HCT116 (cell line): ENCODE data around the gene ENPP6. TPM values are rescaled to one million over a fixed set of nuclear protein-coding genes. Genes with fewer than 3 reads are reported as not detected.

ENCODE experiments used
- ATAC-seq: fragments of 200-7000 bp; cut with Tn5 transposase; 2 replicates; pipeline ENCODE4 v1.9.1; 2020; ENCODE audit warnings: mild to moderate bottlenecking, moderate library complexity
- BruUV-seq: library from RNA; stranded (reverse); fragments of 400-500 nt; replicated peaks from 2 replicates; lab custom pipeline; 2021; lab: Mats Ljungman, UMichigan
- CTCF ChIA-PET: fragments of 300-600 bp; sonication (Branson Sonifier 250); formaldehyde crosslinking; loops from one replicate; lab custom pipeline; 2021; ENCODE audit warnings: antibody characterized with exemption; lab: Charles Lee
- POLR2A ChIA-PET: fragments of 300-600, 350-600 bp; sonication (Branson Sonifier 250); formaldehyde crosslinking; loops from one replicate; lab custom pipeline; 2021; ENCODE audit warnings: antibody characterized with exemption; lab: Charles Lee
- RAD21 ChIA-PET, 2 experiments: fragments of 300-600 bp; sonication (Branson Sonifier 250); formaldehyde crosslinking; loops; one replicate each; lab custom pipeline; 2023; ENCODE audit warnings: low total read pairs in 2 of 2; ENCODE audit not compliant: uncharacterized antibody in 2 of 2, unreplicated experiment in 2 of 2, low non-redundant PET in 1 of 2; lab: Charles Lee
- DNase-seq: peaks from one replicate; pipeline ENCODE4 v3.0.0-alpha.2; 2010; ENCODE audit warnings: low read depth, low spot score
- H2AFZ ChIP-seq: fragments of 200-600 bp; shearing (Covaris generic), sonication (generic); 2 replicates; pipeline ENCODE4 v1.6.1; 2017; ENCODE audit warnings: low read depth, mixed run types, mixed read lengths, antibody characterized with exemption, low read length; ENCODE audit not compliant: poor library complexity, severe bottlenecking
- H3K27ac ChIP-seq: 2 replicates; pipeline ENCODE4 v1.5.1; 2012; ENCODE audit warnings: low read depth, low read length
- H3K27me3 ChIP-seq: fragments of 200-600 bp; sonication (generic); 2 replicates; pipeline ENCODE4 v1.6.1; 2016; ENCODE audit warnings: mixed run types, low read length, mixed read lengths; ENCODE audit not compliant: insufficient read depth
- H3K36me3 ChIP-seq, 2 experiments: fragments of 200-500 bp in 1 of 2; fragments of 200-600 bp in 1 of 2; sonication (Bioruptor generic) in 1 of 2; sonication (generic) in 1 of 2; 2 replicates each; pipeline versions ENCODE4 v1.5.1 to v1.6.1; 2014 to 2016; ENCODE audit warnings: low read length in 2 of 2, inconsistent platforms in 1 of 2, mixed read lengths in 1 of 2, mixed run types in 1 of 2; ENCODE audit not compliant: insufficient read depth in 2 of 2, control insufficient read depth in 1 of 2
- H3K4me1 ChIP-seq, 2 experiments: fragments of 200-600 bp in 1 of 2; sonication (generic) in 1 of 2; 2 replicates each; pipeline versions ENCODE4 v1.5.1 to v1.6.1; 2012 to 2017; ENCODE audit warnings: low read length in 2 of 2, inconsistent platforms in 1 of 2, mild to moderate bottlenecking in 1 of 2, mixed read lengths in 1 of 2, mixed run types in 1 of 2, moderate library complexity in 1 of 2; ENCODE audit not compliant: insufficient read depth in 2 of 2, control insufficient read depth in 1 of 2
- H3K4me2 ChIP-seq: fragments of 200-600 bp; sonication (generic); 2 replicates; pipeline ENCODE4 v1.6.1; 2017; ENCODE audit warnings: mixed run types, low read length, mixed read lengths
- H3K4me3 ChIP-seq, 2 experiments: fragments of 200-600 bp in 1 of 2; sonication (generic) in 1 of 2; replicated peaks in 1 of 2; 2 replicates each; pipeline ENCODE4 v1.5.1; 2011 to 2016; ENCODE audit warnings: low read length in 2 of 2, control low read depth in 1 of 2, low read depth in 1 of 2, mild to moderate bottlenecking in 1 of 2, mixed read lengths in 1 of 2, mixed run types in 1 of 2
- H3K79me2 ChIP-seq: fragments of 200-600 bp; sonication (generic); 2 replicates; pipeline ENCODE4 v1.6.1; 2017; ENCODE audit warnings: mild to moderate bottlenecking, mixed run types, low read length, moderate library complexity, mixed read lengths; ENCODE audit not compliant: insufficient read depth
- H3K9ac ChIP-seq: fragments of 200-600 bp; sonication (generic); 2 replicates; pipeline ENCODE4 v1.6.1; 2016; ENCODE audit warnings: low read length, mixed read lengths
- H3K9me2 ChIP-seq: fragments of 200-600 bp; sonication (generic), shearing (Covaris generic); 2 replicates; pipeline ENCODE4 v1.6.1; 2017; ENCODE audit warnings: mixed run types, mild to moderate bottlenecking, moderate library complexity; ENCODE audit not compliant: insufficient read depth
- H3K9me3 ChIP-seq, 2 experiments: fragments of 200-500 bp in 1 of 2; fragments of 200-600 bp in 1 of 2; sonication (Bioruptor generic) in 1 of 2; sonication (generic) in 1 of 2; 2 replicates each; pipeline ENCODE4 v1.6.1; 2014 to 2017; ENCODE audit warnings: low read length in 2 of 2, mixed read lengths in 2 of 2, inconsistent platforms in 1 of 2, low read depth in 1 of 2, mild to moderate bottlenecking in 1 of 2, mixed run types in 1 of 2, moderate library complexity in 1 of 2; ENCODE audit not compliant: control insufficient read depth in 1 of 2, insufficient read depth in 1 of 2
- H4K20me1 ChIP-seq: fragments of 200-600 bp; sonication (generic), shearing (Covaris generic); 2 replicates; pipeline ENCODE4 v1.6.1; 2017; ENCODE audit warnings: mixed run types, mild to moderate bottlenecking, moderate library complexity; ENCODE audit not compliant: insufficient read depth
- CBX3 ChIP-seq: IDR thresholded peaks from 2 replicates; pipeline ENCODE4 v1.6.1; 2012; ENCODE audit warnings: low read depth
- CEBPB ChIP-seq: IDR thresholded peaks from 2 replicates; pipeline ENCODE4 v1.6.1; 2012; ENCODE audit warnings: low read depth
- ELF1 ChIP-seq: IDR thresholded peaks from 2 replicates; pipeline ENCODE4 v1.6.1; 2012; ENCODE audit warnings: low read depth, borderline replicate concordance
- EZH2phosphoT487 ChIP-seq: fragments of 200-600 bp; IDR thresholded peaks from 2 replicates; pipeline ENCODE4 v1.6.1; 2018; ENCODE audit warnings: antibody characterized with exemption, borderline replicate concordance
- FOSL1 ChIP-seq: IDR thresholded peaks from 2 replicates; pipeline ENCODE4 v1.6.1; 2012; ENCODE audit warnings: low read depth
- JUND ChIP-seq: IDR thresholded peaks from 2 replicates; pipeline ENCODE4 v1.6.1; 2012
- intact Hi-C: fragments of 100-400 bp; cut with micrococcal nuclease; formaldehyde crosslinking; loops from 2 replicates; pipeline ENCODE4 v1.10.0; 2022
- total RNA-seq: library from RNA; stranded (reverse); gene quantifications from one replicate; pipeline ENCODE4 v1.2.1, GENCODE V29; 2021; ENCODE audit not compliant: unreplicated experiment
- TF ChIP-seq, protein P1 (sequence below): IDR thresholded peaks from 2 replicates; pipeline ENCODE4 v1.6.1; 2012; ENCODE audit warnings: low read depth

The ENPP6 gene
- total RNA-seq, 1 experiment from 2014 or later = not detected

DNA sequence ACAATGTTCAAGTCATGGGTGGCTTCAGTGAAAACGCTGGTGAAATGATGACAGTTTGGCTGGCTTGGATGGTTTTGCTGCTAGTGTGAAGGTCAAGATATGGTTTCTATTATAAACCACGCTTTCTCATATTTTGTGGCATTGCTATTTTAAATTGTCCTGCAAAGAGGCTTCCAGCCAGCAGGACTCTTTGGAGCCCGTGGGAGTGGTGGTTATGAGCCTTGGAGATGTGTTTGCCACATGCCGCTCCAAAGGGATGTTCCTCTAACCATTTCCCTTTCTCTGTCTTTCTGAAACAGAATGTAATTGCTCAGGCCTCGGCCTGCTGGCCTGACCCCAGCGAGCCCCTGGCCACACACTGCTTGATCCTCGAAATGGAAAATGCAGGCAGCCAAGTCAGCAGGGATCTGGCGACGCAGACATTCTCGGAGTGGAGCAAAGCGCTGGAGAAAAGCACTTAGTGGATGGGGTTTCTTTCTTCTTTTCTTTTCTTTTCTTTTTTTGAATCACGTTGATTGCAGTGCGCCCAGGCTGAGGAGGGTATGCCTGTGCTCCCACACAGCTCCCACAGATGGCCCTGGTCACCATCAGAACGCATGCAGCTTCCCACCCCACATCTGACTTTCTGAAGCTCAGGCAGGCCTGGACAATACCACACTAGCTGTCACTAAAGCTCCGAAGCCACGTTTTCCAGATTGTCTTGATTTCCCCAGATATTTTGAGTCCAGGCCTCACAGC lies 114.0 kb downstream of the ENPP6 start:
- no peaks in the 10 kb centered on the region for H3K27me3 ChIP-seq
- no peaks in the 10 kb centered on the region for H3K9me3 ChIP-seq
- ChIA-PET POLR2A (no interaction called here), RAD21 (no interaction called here), CTCF (no interaction called here)
- ATAC-seq (no peak), DNase-seq (no peak)
- no peaks in the 10 kb centered on the region for H4K20me1 ChIP-seq
- H3K4me1 ChIP-seq = no peaks in the 10 kb centered on the region
- no peak overlapping the region for H3K4me2 ChIP-seq
- no TSS peak for BruUV-seq
- H3K79me2 ChIP-seq = no peaks in the 10 kb centered on the region
- no peak overlapping the region for H3K4me3 ChIP-seq
- TF ChIP-seq ELF1 (no peak), CBX3 (no peak), JUND (no peak), EZH2phosphoT487 (no peak), CEBPB (no peak)
- no peak overlapping the region for H3K9ac ChIP-seq
- no peaks in the 10 kb centered on the region for H3K9me2 ChIP-seq
- intact Hi-C loops = no loop called here
- H2AFZ ChIP-seq = no peak overlapping the region
- H3K36me3 ChIP-seq = no peaks in the 10 kb centered on the region
- no peak overlapping the region for H3K27ac ChIP-seq

DNA sequence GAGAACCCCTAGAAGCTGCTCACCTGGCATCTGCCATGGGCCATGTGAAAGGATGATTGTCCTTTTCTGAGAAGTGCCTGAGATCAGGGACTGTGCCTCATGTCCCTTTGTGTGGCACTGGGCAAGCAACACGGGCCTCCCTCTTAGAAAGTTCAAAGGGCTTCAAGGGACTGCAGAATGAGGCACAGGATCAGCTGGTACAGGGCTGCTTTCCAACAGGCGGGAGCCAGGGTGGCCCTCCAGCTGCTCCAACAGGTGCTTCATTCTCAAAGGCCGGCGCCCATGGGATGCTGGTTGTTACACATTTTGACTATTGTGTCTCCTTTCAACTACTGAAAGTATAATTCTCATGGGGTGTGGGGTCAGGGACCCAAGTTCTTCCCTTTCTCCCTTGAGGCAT lies 114.7 kb downstream of the ENPP6 start:
- RAD21 ChIA-PET = no interaction called here
- Histone ChIP-seq H3K9me2 (no peaks in the 10 kb centered on the region), H3K36me3 (no peaks in the 10 kb centered on the region), H3K4me1 (no peaks in the 10 kb centered on the region), H3K27me3 (no peaks in the 10 kb centered on the region), H2AFZ (no peak overlapping the region), H3K4me2 (no peak overlapping the region), H3K79me2 (no peaks in the 10 kb centered on the region), H3K27ac (no peak overlapping the region), H3K4me3 (no peak overlapping the region), H3K9ac (no peak overlapping the region), H4K20me1 (no peaks in the 10 kb centered on the region), H3K9me3 (no peaks in the 10 kb centered on the region)
- no peak for TF ChIP-seq FOSL1
- TF ChIP-seq, protein P1, sequence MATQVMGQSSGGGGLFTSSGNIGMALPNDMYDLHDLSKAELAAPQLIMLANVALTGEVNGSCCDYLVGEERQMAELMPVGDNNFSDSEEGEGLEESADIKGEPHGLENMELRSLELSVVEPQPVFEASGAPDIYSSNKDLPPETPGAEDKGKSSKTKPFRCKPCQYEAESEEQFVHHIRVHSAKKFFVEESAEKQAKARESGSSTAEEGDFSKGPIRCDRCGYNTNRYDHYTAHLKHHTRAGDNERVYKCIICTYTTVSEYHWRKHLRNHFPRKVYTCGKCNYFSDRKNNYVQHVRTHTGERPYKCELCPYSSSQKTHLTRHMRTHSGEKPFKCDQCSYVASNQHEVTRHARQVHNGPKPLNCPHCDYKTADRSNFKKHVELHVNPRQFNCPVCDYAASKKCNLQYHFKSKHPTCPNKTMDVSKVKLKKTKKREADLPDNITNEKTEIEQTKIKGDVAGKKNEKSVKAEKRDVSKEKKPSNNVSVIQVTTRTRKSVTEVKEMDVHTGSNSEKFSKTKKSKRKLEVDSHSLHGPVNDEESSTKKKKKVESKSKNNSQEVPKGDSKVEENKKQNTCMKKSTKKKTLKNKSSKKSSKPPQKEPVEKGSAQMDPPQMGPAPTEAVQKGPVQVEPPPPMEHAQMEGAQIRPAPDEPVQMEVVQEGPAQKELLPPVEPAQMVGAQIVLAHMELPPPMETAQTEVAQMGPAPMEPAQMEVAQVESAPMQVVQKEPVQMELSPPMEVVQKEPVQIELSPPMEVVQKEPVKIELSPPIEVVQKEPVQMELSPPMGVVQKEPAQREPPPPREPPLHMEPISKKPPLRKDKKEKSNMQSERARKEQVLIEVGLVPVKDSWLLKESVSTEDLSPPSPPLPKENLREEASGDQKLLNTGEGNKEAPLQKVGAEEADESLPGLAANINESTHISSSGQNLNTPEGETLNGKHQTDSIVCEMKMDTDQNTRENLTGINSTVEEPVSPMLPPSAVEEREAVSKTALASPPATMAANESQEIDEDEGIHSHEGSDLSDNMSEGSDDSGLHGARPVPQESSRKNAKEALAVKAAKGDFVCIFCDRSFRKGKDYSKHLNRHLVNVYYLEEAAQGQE = no peak
- DNase-seq = no peak
- intact Hi-C loops = no loop called here
- ATAC-seq = no peak
- CTCF ChIA-PET = no interaction called here
- BruUV-seq = no TSS peak
- POLR2A ChIA-PET = no interaction called here
